ENCODE data around the gene AKR1C3. TPM values are rescaled to one million over a fixed set of nuclear protein-coding genes. Genes with fewer than 3 reads are reported as not detected.

The AKR1C3 gene
- total and polyA plus RNA-seq, 2 experiments from 2014 or later: 6.9 to 9.1 TPM

DNA sequence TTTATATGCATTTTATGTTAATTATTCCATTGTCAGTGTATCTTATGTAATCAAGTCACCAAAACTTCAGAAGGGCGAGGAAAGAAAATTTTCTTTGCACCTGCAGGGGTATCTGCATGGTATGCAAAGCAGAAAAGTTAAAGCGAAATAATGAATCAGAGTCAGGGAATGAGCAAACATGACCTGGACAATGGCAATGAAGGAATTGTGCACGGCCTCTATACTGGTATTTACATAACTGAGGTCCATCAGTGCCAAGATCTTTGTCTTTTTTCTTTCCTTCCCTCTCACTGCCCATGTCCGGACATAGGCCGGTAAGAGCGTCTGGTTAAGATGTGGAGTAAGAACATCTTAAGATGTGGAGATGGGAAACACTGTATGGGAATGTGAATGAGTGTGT is 14.4 kb upstream of the AKR1C3 start:
- TF ChIP-seq NANOG (IDR thresholded peaks at IDR 0.05; ENCODE audit: borderline replicate concordance) (no peak), ZNF331 (CRISPR knock-in tag; IDR thresholded peaks at IDR 0.05; ENCODE audit: low read depth) (no peak), JUNB (IDR thresholded peaks at IDR 0.05; ENCODE audit: unreplicated experiment) (no peak), EZH2phosphoT487 (IDR thresholded peaks at IDR 0.05; ENCODE audit: unreplicated experiment) (no peak), POLR2AphosphoS5 (IDR thresholded peaks at IDR 0.05; ENCODE audit: low read depth) (no peak), STAT1 (IDR thresholded peaks at IDR 0.05; ENCODE audit: unreplicated experiment) (no peak), EZH2 (IDR thresholded peaks at IDR 0.05; ENCODE audit: low read depth, unreplicated experiment) (no peak), ZNF114 (CRISPR knock-in tag; IDR thresholded peaks at IDR 0.05) (no peak), CREB1 (CRISPR knock-in tag; IDR thresholded peaks at IDR 0.05; ENCODE audit: low read depth) (no peak)
- TF ChIP-seq, protein P1, sequence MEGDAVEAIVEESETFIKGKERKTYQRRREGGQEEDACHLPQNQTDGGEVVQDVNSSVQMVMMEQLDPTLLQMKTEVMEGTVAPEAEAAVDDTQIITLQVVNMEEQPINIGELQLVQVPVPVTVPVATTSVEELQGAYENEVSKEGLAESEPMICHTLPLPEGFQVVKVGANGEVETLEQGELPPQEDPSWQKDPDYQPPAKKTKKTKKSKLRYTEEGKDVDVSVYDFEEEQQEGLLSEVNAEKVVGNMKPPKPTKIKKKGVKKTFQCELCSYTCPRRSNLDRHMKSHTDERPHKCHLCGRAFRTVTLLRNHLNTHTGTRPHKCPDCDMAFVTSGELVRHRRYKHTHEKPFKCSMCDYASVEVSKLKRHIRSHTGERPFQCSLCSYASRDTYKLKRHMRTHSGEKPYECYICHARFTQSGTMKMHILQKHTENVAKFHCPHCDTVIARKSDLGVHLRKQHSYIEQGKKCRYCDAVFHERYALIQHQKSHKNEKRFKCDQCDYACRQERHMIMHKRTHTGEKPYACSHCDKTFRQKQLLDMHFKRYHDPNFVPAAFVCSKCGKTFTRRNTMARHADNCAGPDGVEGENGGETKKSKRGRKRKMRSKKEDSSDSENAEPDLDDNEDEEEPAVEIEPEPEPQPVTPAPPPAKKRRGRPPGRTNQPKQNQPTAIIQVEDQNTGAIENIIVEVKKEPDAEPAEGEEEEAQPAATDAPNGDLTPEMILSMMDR (conservative IDR thresholded peaks at IDR 0.05; ENCODE audit: low read depth in 2 of 2): no peak
- TF ChIP-seq, protein P2, sequence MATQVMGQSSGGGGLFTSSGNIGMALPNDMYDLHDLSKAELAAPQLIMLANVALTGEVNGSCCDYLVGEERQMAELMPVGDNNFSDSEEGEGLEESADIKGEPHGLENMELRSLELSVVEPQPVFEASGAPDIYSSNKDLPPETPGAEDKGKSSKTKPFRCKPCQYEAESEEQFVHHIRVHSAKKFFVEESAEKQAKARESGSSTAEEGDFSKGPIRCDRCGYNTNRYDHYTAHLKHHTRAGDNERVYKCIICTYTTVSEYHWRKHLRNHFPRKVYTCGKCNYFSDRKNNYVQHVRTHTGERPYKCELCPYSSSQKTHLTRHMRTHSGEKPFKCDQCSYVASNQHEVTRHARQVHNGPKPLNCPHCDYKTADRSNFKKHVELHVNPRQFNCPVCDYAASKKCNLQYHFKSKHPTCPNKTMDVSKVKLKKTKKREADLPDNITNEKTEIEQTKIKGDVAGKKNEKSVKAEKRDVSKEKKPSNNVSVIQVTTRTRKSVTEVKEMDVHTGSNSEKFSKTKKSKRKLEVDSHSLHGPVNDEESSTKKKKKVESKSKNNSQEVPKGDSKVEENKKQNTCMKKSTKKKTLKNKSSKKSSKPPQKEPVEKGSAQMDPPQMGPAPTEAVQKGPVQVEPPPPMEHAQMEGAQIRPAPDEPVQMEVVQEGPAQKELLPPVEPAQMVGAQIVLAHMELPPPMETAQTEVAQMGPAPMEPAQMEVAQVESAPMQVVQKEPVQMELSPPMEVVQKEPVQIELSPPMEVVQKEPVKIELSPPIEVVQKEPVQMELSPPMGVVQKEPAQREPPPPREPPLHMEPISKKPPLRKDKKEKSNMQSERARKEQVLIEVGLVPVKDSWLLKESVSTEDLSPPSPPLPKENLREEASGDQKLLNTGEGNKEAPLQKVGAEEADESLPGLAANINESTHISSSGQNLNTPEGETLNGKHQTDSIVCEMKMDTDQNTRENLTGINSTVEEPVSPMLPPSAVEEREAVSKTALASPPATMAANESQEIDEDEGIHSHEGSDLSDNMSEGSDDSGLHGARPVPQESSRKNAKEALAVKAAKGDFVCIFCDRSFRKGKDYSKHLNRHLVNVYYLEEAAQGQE (IDR thresholded peaks at IDR 0.05; ENCODE audit: unreplicated experiment): no peak
- TF ChIP-seq, protein P3, sequence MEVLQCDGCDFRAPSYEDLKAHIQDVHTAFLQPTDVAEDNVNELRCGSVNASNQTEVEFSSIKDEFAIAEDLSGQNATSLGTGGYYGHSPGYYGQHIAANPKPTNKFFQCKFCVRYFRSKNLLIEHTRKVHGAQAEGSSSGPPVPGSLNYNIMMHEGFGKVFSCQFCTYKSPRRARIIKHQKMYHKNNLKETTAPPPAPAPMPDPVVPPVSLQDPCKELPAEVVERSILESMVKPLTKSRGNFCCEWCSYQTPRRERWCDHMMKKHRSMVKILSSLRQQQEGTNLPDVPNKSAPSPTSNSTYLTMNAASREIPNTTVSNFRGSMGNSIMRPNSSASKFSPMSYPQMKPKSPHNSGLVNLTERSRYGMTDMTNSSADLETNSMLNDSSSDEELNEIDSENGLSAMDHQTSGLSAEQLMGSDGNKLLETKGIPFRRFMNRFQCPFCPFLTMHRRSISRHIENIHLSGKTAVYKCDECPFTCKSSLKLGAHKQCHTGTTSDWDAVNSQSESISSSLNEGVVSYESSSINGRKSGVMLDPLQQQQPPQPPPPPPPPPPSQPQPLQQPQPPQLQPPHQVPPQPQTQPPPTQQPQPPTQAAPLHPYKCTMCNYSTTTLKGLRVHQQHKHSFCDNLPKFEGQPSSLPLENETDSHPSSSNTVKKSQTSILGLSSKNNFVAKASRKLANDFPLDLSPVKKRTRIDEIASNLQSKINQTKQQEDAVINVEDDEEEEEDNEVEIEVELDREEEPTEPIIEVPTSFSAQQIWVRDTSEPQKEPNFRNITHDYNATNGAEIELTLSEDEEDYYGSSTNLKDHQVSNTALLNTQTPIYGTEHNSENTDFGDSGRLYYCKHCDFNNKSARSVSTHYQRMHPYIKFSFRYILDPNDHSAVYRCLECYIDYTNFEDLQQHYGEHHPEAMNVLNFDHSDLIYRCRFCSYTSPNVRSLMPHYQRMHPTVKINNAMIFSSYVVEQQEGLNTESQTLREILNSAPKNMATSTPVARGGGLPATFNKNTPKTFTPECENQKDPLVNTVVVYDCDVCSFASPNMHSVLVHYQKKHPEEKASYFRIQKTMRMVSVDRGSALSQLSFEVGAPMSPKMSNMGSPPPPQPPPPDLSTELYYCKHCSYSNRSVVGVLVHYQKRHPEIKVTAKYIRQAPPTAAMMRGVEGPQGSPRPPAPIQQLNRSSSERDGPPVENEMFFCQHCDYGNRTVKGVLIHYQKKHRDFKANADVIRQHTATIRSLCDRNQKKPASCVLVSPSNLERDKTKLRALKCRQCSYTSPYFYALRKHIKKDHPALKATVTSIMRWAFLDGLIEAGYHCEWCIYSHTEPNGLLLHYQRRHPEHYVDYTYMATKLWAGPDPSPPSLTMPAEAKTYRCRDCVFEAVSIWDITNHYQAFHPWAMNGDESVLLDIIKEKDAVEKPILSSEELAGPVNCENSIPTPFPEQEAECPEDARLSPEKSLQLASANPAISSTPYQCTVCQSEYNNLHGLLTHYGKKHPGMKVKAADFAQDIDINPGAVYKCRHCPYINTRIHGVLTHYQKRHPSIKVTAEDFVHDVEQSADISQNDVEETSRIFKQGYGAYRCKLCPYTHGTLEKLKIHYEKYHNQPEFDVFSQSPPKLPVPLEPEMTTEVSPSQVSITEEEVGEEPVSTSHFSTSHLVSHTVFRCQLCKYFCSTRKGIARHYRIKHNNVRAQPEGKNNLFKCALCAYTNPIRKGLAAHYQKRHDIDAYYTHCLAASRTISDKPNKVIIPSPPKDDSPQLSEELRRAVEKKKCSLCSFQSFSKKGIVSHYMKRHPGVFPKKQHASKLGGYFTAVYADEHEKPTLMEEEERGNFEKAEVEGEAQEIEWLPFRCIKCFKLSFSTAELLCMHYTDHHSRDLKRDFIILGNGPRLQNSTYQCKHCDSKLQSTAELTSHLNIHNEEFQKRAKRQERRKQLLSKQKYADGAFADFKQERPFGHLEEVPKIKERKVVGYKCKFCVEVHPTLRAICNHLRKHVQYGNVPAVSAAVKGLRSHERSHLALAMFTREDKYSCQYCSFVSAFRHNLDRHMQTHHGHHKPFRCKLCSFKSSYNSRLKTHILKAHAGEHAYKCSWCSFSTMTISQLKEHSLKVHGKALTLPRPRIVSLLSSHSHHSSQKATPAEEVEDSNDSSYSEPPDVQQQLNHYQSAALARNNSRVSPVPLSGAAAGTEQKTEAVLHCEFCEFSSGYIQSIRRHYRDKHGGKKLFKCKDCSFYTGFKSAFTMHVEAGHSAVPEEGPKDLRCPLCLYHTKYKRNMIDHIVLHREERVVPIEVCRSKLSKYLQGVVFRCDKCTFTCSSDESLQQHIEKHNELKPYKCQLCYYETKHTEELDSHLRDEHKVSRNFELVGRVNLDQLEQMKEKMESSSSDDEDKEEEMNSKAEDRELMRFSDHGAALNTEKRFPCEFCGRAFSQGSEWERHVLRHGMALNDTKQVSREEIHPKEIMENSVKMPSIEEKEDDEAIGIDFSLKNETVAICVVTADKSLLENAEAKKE (CRISPR knock-in tag; IDR thresholded peaks at IDR 0.05): no peak
- TF ChIP-seq, protein P4, sequence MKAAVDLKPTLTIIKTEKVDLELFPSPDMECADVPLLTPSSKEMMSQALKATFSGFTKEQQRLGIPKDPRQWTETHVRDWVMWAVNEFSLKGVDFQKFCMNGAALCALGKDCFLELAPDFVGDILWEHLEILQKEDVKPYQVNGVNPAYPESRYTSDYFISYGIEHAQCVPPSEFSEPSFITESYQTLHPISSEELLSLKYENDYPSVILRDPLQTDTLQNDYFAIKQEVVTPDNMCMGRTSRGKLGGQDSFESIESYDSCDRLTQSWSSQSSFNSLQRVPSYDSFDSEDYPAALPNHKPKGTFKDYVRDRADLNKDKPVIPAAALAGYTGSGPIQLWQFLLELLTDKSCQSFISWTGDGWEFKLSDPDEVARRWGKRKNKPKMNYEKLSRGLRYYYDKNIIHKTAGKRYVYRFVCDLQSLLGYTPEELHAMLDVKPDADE (IDR thresholded peaks at IDR 0.05): no peak
- Mint-ChIP-seq H3K4me3 (no peak overlapping the region), H3K27me3 (ENCODE audit: insufficient read depth, low read depth, poor library complexity) (no peaks in the 10 kb centered on the region), H3K27ac (no peak overlapping the region), H3K9me3 (no peaks in the 10 kb centered on the region), H3K36me3 (ENCODE audit: low read depth) (no peaks in the 10 kb centered on the region), H3K4me1 (peaks cover 6% of the 10 kb centered on the region; the same call in 2 of the 3 replicates)
- H3F3A ChIP-seq (replicated peaks; ENCODE audit: low read depth): no peaks in the 10 kb centered on the region
- H2AFZ ChIP-seq: no peak overlapping the region
- H3K9me2 ChIP-seq (ENCODE audit: insufficient read depth): no peaks in the 10 kb centered on the region
- no peak overlapping the region for H3K4me3 ChIP-seq
- H3K79me2 ChIP-seq (replicated peaks; ENCODE audit: insufficient read depth): no peaks in the 10 kb centered on the region
- no peak overlapping the region for H3K27ac ChIP-seq (ENCODE audit: low read depth)
- H3K36me3 ChIP-seq (ENCODE audit: insufficient read depth): no peaks in the 10 kb centered on the region
- ATAC-seq (no peak), DNase-seq (ENCODE audit: low spot score) (no peak)
- H3K4me2 ChIP-seq: no peak overlapping the region
- H4K20me1 ChIP-seq (replicated peaks; ENCODE audit: insufficient read depth): no peaks in the 10 kb centered on the region
- H3K27me3 ChIP-seq (ENCODE audit: insufficient read depth): no peaks in the 10 kb centered on the region
- H3K4me1 ChIP-seq (ENCODE audit: insufficient read depth): no peaks in the 10 kb centered on the region

All from GM23338 (cell line).